Suprapubic skin (tissue), 4 donors: Measurements from ENCODE around the gene APEX1.

Source experiments
- CTCF ChIP-seq, 2 donors: fragments of 200-600 bp in 1 of 2; fragments of 450-650 bp in 1 of 2; sonication (generic) in 1 of 2; IDR thresholded peaks; one replicate each; pipeline ENCODE4 v1.5.1; 2016 to 2019; ENCODE audit warnings: antibody characterized with exemption in 2 of 2, mild to moderate bottlenecking in 1 of 2, moderate library complexity in 1 of 2
- EP300 ChIP-seq: sonication (generic); formaldehyde crosslinking; IDR thresholded peaks from one replicate; pipeline ENCODE4 v1.6.1; 2017; ENCODE audit warnings: antibody characterized with exemption
- POLR2A ChIP-seq, 2 donors: fragments of 450-650 bp; IDR thresholded peaks; one replicate each; pipeline ENCODE4 v1.6.1; 2017; ENCODE audit warnings: antibody characterized with exemption in 2 of 2, mild to moderate bottlenecking in 2 of 2, moderate library complexity in 2 of 2
- POLR2AphosphoS5 ChIP-seq, 3 donors: sonication (generic); formaldehyde crosslinking; IDR thresholded peaks; one replicate each; pipeline ENCODE4 v1.6.1; 2017; ENCODE audit warnings: antibody characterized with exemption in 3 of 3

- TF ChIP-seq POLR2AphosphoS5 (IDR thresholded peaks at IDR 0.05): peak; percentile 67 to 94 (median 93)
- no peak for TF ChIP-seq CTCF (IDR thresholded peaks at IDR 0.05)
- peak; percentile 82 to 92 for TF ChIP-seq POLR2A (IDR thresholded peaks at IDR 0.05)
- TF ChIP-seq EP300: no peak
Observed at GRCh38 chr14:20469242-20469889, 14.3 kb downstream of the APEX1 start, which contains the start of gene PNP.
